Fibroblast of peridontal ligament (primary cell): ENCODE data around the gene FBLN5.
"Not testable (repeated sequence)": the region's sequence is repeated elsewhere in the genome, so short reads cannot be mapped to it uniquely, and the experiment has no call there.

Source experiments
- DNase-seq: peaks from one replicate; pipeline ENCODE4 v3.0.0-alpha.2; 2010; ENCODE audit errors: extremely low read depth

FBLN5 gene

DNA sequence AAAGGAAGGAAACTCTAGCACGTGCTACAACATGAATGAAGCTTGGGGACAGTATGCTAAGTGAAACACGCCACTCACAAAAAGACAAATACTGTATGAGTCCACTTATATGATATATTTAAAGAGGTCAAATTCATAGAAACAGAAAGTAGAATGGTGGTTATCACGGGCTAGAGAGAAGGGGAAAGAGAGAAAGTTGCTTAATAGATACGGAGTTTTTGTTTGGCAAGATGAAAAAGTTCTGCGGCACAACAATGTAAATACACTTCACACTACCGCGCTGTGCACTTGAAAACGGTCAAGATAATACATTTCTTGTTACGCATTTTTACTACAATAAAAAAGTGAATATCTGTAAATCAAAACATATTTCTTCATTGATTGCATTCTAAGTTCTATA, 37.3 kb downstream of the FBLN5 start:
- no peak for DNase-seq

DNA sequence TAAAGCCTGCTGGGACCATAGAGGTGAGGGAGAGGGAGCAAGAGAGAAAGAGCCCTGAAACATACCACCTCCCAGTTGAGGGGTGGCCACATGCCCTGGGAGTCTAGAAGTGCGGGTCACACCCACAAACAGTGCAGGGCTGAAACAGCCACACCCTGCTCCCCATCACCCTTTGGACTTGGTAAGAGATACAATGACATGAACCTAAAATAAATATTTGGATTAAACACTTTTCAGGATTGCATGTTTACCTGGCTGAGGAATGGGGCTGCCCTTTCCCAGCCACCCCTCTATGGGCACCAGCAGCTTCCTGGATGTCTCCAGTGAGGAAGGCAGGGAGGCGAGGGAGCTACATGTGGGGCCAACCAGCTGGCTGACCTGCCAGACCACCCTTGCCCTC, 41.1 kb downstream of the FBLN5 start:
- DNase-seq: no peak

GRCh38 chr14:91904956-91905645, 42.4 kb downstream of the FBLN5 start:
- no peak for DNase-seq

DNA sequence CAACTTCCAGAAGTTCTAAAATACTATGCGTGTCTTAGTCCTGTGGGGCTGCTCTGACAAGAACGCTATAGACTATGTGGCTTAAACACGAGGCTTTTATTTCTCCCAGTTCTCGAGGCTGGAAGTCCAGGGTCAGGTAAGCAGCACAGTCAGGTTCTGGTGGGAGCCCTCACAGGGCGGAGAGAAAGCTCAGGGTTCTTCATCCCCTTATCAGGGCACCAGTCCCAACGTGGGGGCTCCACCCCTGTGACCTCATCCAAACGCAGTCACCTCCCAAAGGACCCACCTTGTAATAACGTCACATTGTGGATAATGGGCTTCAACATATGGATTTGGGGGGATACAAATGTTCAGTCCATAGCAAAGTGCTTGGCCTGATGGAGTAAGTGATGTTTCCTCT, 43.0 kb downstream of the FBLN5 start:
- DNase-seq: no peak

DNA sequence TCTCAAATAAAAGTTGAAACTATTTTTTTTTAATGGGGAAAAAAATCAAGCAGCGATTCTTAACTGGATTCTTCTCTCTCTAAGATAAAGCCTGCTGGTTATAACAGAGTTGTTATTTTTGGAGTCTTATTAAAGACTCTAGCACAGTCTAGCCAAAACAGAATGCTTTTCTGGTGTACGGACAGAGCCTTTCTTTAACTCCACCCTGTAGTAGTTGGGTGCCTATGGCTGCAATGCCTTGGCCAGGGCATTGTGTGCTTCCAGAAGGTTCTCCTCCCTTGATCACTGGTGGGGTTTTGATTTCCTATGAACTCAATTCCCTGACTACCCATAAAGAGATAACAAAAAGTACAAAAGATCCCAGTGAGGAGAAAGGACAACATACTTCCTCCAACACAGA, 44.4 kb downstream of the FBLN5 start:
- no peak for DNase-seq

- DNase-seq: no peak
These were observed 45.2 kb downstream of the FBLN5 start for GRCh38 chr14:91902336-91902735.

DNA sequence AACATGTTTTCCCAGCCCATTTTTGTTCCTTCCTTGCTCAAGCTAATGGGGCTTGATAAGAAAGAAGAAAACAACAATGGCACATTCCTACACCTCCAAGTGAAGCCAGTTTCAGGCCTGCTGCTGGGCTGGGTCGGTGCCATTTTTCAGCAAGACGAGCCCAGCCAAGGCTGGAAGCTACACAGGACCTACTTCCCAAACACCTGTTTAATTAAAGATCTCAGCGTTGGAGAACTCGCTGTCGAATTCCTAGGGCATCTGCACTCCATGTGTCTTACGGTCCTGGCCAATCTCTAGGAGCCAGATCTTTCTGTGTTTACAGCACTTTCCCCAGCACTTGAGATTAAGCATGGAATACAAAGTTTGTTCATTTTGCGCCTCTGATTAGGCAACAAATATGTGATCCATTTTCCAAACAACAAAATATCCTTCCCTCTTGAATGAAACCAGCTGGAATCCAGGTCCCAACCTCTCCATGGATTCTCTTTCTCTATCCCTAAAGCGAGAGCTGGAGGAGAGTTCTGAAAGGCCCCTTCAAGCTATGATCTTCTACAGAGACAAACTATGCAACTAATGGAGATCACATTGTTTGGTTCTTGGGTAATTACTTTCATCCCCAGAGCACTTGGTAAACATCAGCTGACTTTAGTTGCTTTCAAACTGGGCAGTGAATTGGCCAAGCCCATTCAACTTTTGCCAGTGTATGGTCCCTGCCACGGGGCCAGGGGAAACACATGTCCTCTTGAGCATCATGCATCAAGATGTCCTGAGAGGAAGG, 45.9 kb downstream of the FBLN5 start:
- DNase-seq: no peak

- DNase-seq: no peak
These were observed 47.7 kb downstream of the FBLN5 start for GRCh38 chr14:91899806-91900205.

- no peak for DNase-seq
These were observed 48.3 kb downstream of the FBLN5 start for GRCh38 chr14:91899213-91899612.

- DNase-seq: no peak
These were observed 49.1 kb downstream of the FBLN5 start for GRCh38 chr14:91898372-91898771.

GRCh38 chr14:91897716-91898115, 49.8 kb downstream of the FBLN5 start:
- DNase-seq: not testable (repeated sequence)

GRCh38 chr14:91897106-91897701, 50.3 kb downstream of the FBLN5 start:
- peak; percentile 41 for DNase-seq

DNA sequence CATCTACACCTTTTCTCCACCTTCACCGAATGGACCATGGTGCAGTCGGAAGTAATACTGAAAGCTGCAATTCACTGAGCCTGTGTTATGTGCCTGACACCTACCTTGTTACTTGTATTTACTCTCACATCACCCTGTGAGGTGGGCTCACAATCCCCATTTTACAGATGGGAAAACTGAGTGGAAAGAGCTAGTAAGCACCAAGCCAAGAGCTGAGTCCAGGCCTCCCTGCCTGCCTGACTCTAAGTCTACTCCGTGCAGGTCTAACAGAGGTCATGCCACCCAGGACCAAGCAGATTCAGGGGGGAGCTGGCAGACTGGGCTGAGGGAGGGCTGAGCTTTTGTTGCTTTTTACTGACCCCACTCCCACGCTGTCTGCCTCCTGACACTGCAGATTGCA, 51.1 kb downstream of the FBLN5 start:
- no peak for DNase-seq

GRCh38 chr14:91893669-91894068, 53.8 kb downstream of the FBLN5 start:
- no peak for DNase-seq

DNA sequence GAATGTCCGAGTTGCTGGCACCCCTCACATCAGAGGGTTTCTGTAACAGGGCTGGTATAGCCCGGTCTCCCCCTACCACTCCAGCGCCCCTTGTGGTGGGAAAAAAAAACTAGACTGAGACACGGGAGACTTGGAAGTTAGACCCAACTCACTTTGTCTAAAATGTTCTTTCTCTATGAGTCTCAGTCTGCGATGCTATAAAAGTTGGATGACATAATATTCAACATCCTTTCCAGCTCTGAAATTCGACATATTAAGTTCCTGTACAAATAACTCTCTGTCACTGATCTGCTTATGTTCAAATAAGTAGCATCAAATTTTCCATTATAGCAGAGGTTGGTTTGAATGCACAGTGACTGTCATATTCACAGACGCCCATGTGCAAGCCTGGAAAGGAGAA, 54.5 kb downstream of the FBLN5 start:
- no peak for DNase-seq

GRCh38 chr14:91891721-91892220, 55.7 kb downstream of the FBLN5 start:
- DNase-seq: peak; percentile 50

DNA sequence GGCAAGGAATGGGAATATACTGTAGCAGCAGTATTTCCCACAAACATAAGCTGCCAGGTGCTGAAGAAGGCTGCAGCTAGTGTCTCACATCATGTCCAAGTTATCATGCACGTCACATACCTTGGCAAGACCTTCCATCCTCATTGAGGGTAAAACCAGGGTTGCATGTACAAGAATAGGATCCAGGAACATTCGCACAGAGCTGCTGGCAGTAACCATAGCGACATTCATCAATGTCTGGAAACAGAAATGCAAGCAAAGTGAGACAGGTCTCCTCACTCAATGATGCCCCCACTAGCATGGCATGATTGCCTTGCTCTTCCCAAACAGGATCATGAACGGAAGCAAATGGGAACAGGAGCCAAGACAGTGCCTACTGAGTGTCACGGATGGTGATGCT, 56.4 kb downstream of the FBLN5 start:
- no peak for DNase-seq

- no peak for DNase-seq
These were observed 57.2 kb downstream of the FBLN5 start for GRCh38 chr14:91890291-91890749.

- no peak for DNase-seq
These were observed 57.9 kb downstream of the FBLN5 start for GRCh38 chr14:91889477-91890211.

GRCh38 chr14:91888641-91889476, 58.6 kb downstream of the FBLN5 start:
- no peak for DNase-seq

DNA sequence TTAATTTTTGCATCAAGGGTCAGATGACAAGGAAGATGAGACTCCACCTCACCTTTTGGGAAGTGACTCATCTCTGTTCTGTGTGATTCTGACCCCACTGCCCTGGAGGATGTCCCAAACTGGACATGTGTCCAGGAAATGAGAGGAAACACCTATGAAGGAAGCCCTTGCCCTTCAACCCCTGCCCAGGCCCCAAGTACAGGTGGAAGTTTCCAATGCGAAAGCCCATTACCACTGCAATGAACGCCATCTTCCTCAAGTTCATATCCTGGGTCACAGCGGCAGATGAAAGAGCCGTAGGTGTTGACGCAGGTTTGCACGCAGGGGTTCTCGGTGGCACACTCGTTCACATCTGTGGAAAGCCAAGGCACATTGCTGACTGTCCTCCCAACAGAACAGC, 60.5 kb downstream of the FBLN5 start:
- DNase-seq: no peak
